HCT116 (cell line): ENCODE measurements around the gene EML3. TPM values are rescaled to one million over a fixed set of nuclear protein-coding genes. Genes with fewer than 3 reads are reported as not detected.

Experiments used
- ATAC-seq: fragments of 200-7000 bp; cut with Tn5 transposase; 2 replicates; pipeline ENCODE4 v1.9.1; 2020; ENCODE audit warnings: mild to moderate bottlenecking, moderate library complexity
- BruUV-seq: library from RNA; stranded (reverse); fragments of 400-500 nt; replicated peaks from 2 replicates; lab custom pipeline; 2021; lab: Mats Ljungman, UMichigan
- CTCF ChIA-PET: fragments of 300-600 bp; sonication (Branson Sonifier 250); formaldehyde crosslinking; loops from one replicate; lab custom pipeline; 2021; ENCODE audit warnings: antibody characterized with exemption; lab: Charles Lee
- POLR2A ChIA-PET: fragments of 300-600, 350-600 bp; sonication (Branson Sonifier 250); formaldehyde crosslinking; loops from one replicate; lab custom pipeline; 2021; ENCODE audit warnings: antibody characterized with exemption; lab: Charles Lee
- RAD21 ChIA-PET, 2 experiments: fragments of 300-600 bp; sonication (Branson Sonifier 250); formaldehyde crosslinking; loops; one replicate each; lab custom pipeline; 2023; ENCODE audit warnings: low total read pairs in 2 of 2; ENCODE audit not compliant: uncharacterized antibody in 2 of 2, unreplicated experiment in 2 of 2, low non-redundant PET in 1 of 2; lab: Charles Lee
- DNase-seq: peaks from one replicate; pipeline ENCODE4 v3.0.0-alpha.2; 2010; ENCODE audit warnings: low read depth, low spot score
- H2AFZ ChIP-seq: fragments of 200-600 bp; shearing (Covaris generic), sonication (generic); 2 replicates; pipeline ENCODE4 v1.6.1; 2017; ENCODE audit warnings: low read depth, mixed run types, mixed read lengths, antibody characterized with exemption, low read length; ENCODE audit not compliant: poor library complexity, severe bottlenecking
- H3K27ac ChIP-seq: 2 replicates; pipeline ENCODE4 v1.5.1; 2012; ENCODE audit warnings: low read depth, low read length
- H3K27me3 ChIP-seq: fragments of 200-600 bp; sonication (generic); 2 replicates; pipeline ENCODE4 v1.6.1; 2016; ENCODE audit warnings: mixed run types, low read length, mixed read lengths; ENCODE audit not compliant: insufficient read depth
- H3K36me3 ChIP-seq, 2 experiments: fragments of 200-500 bp in 1 of 2; fragments of 200-600 bp in 1 of 2; sonication (Bioruptor generic) in 1 of 2; sonication (generic) in 1 of 2; 2 replicates each; pipeline versions ENCODE4 v1.5.1 to v1.6.1; 2014 to 2016; ENCODE audit warnings: low read length in 2 of 2, inconsistent platforms in 1 of 2, mixed read lengths in 1 of 2, mixed run types in 1 of 2; ENCODE audit not compliant: insufficient read depth in 2 of 2, control insufficient read depth in 1 of 2
- H3K4me1 ChIP-seq, 2 experiments: fragments of 200-600 bp in 1 of 2; sonication (generic) in 1 of 2; 2 replicates each; pipeline versions ENCODE4 v1.5.1 to v1.6.1; 2012 to 2017; ENCODE audit warnings: low read length in 2 of 2, inconsistent platforms in 1 of 2, mild to moderate bottlenecking in 1 of 2, mixed read lengths in 1 of 2, mixed run types in 1 of 2, moderate library complexity in 1 of 2; ENCODE audit not compliant: insufficient read depth in 2 of 2, control insufficient read depth in 1 of 2
- H3K4me2 ChIP-seq: fragments of 200-600 bp; sonication (generic); 2 replicates; pipeline ENCODE4 v1.6.1; 2017; ENCODE audit warnings: mixed run types, low read length, mixed read lengths
- H3K4me3 ChIP-seq, 2 experiments: fragments of 200-600 bp in 1 of 2; sonication (generic) in 1 of 2; replicated peaks in 1 of 2; 2 replicates each; pipeline ENCODE4 v1.5.1; 2011 to 2016; ENCODE audit warnings: low read length in 2 of 2, control low read depth in 1 of 2, low read depth in 1 of 2, mild to moderate bottlenecking in 1 of 2, mixed read lengths in 1 of 2, mixed run types in 1 of 2
- H3K79me2 ChIP-seq: fragments of 200-600 bp; sonication (generic); 2 replicates; pipeline ENCODE4 v1.6.1; 2017; ENCODE audit warnings: mild to moderate bottlenecking, mixed run types, low read length, moderate library complexity, mixed read lengths; ENCODE audit not compliant: insufficient read depth
- H3K9ac ChIP-seq: fragments of 200-600 bp; sonication (generic); 2 replicates; pipeline ENCODE4 v1.6.1; 2016; ENCODE audit warnings: low read length, mixed read lengths
- H3K9me2 ChIP-seq: fragments of 200-600 bp; sonication (generic), shearing (Covaris generic); 2 replicates; pipeline ENCODE4 v1.6.1; 2017; ENCODE audit warnings: mixed run types, mild to moderate bottlenecking, moderate library complexity; ENCODE audit not compliant: insufficient read depth
- H3K9me3 ChIP-seq, 2 experiments: fragments of 200-500 bp in 1 of 2; fragments of 200-600 bp in 1 of 2; sonication (Bioruptor generic) in 1 of 2; sonication (generic) in 1 of 2; 2 replicates each; pipeline ENCODE4 v1.6.1; 2014 to 2017; ENCODE audit warnings: low read length in 2 of 2, mixed read lengths in 2 of 2, inconsistent platforms in 1 of 2, low read depth in 1 of 2, mild to moderate bottlenecking in 1 of 2, mixed run types in 1 of 2, moderate library complexity in 1 of 2; ENCODE audit not compliant: control insufficient read depth in 1 of 2, insufficient read depth in 1 of 2
- H4K20me1 ChIP-seq: fragments of 200-600 bp; sonication (generic), shearing (Covaris generic); 2 replicates; pipeline ENCODE4 v1.6.1; 2017; ENCODE audit warnings: mixed run types, mild to moderate bottlenecking, moderate library complexity; ENCODE audit not compliant: insufficient read depth
- CBX3 ChIP-seq: IDR thresholded peaks from 2 replicates; pipeline ENCODE4 v1.6.1; 2012; ENCODE audit warnings: low read depth
- CEBPB ChIP-seq: IDR thresholded peaks from 2 replicates; pipeline ENCODE4 v1.6.1; 2012; ENCODE audit warnings: low read depth
- EZH2 ChIP-seq: fragments of 200-600 bp; sonication (generic); IDR thresholded peaks from 2 replicates; pipeline ENCODE4 v1.6.1; 2017; ENCODE audit warnings: antibody characterized with exemption, mixed run types
- FOSL1 ChIP-seq: IDR thresholded peaks from 2 replicates; pipeline ENCODE4 v1.6.1; 2012; ENCODE audit warnings: low read depth
- JUND ChIP-seq: IDR thresholded peaks from 2 replicates; pipeline ENCODE4 v1.6.1; 2012
- POLR2A ChIP-seq: IDR thresholded peaks from 2 replicates; pipeline ENCODE4 v1.7.0; 2011; ENCODE audit warnings: borderline replicate concordance; ENCODE audit not compliant: insufficient read depth, insufficient read length; ENCODE audit errors: extremely low read depth
- POLR2AphosphoS5 ChIP-seq: IDR thresholded peaks from 2 replicates; pipeline ENCODE4 v1.6.1; 2011; ENCODE audit warnings: mild to moderate bottlenecking, low read depth, low read length, moderate library complexity
- SIN3A ChIP-seq: IDR thresholded peaks from 2 replicates; pipeline ENCODE4 v1.6.1; 2012; ENCODE audit warnings: low read depth
- SP1 ChIP-seq: IDR thresholded peaks from 2 replicates; pipeline ENCODE4 v1.6.1; 2012; ENCODE audit warnings: low read depth
- SRF ChIP-seq: IDR thresholded peaks from 2 replicates; pipeline ENCODE4 v1.6.1; 2012; ENCODE audit warnings: low read depth
- TCF7L2 ChIP-seq: IDR thresholded peaks from 2 replicates; pipeline ENCODE4 v1.7.0; 2011; ENCODE audit warnings: borderline replicate concordance, inconsistent platforms; ENCODE audit not compliant: insufficient read depth, insufficient read length; ENCODE audit errors: extremely low read depth
- ZFX ChIP-seq: fragments of 450-650 bp; IDR thresholded peaks from 2 replicates; pipeline ENCODE4 v1.6.1; 2017
- ZNF274 ChIP-seq: fragments of 200-500 bp; sonication (Bioruptor generic); IDR thresholded peaks from 2 replicates; pipeline ENCODE4 v1.6.1; 2014; ENCODE audit warnings: mild to moderate bottlenecking, low read depth, low read length, inconsistent platforms
- intact Hi-C: fragments of 100-400 bp; cut with micrococcal nuclease; formaldehyde crosslinking; loops from 2 replicates; pipeline ENCODE4 v1.10.0; 2022
- total RNA-seq: library from RNA; stranded (reverse); gene quantifications from one replicate; pipeline ENCODE4 v1.2.1, GENCODE V29; 2021; ENCODE audit not compliant: unreplicated experiment
- TF ChIP-seq, protein P1 (sequence below): IDR thresholded peaks from 2 replicates; pipeline ENCODE4 v1.6.1; 2012
- TF ChIP-seq, protein P2 (sequence below), 3 experiments: fragments of 200-600 bp in 1 of 3; sonication (generic) in 1 of 3; IDR thresholded peaks in 2 of 3; conservative IDR thresholded peaks in 1 of 3; 2 replicates each; pipeline ENCODE4 v1.5.1; 2012 to 2017; ENCODE audit warnings: low read depth in 2 of 3, low read length in 2 of 3, antibody characterized with exemption in 1 of 3, borderline replicate concordance in 1 of 3, control low read depth in 1 of 3, mild to moderate bottlenecking in 1 of 3, mixed read lengths in 1 of 3, mixed run types in 1 of 3, moderate library complexity in 1 of 3; ENCODE audit not compliant: insufficient read depth in 1 of 3

Gene EML3
- total RNA-seq, 1 experiment from 2014 or later, result 124 TPM

DNA sequence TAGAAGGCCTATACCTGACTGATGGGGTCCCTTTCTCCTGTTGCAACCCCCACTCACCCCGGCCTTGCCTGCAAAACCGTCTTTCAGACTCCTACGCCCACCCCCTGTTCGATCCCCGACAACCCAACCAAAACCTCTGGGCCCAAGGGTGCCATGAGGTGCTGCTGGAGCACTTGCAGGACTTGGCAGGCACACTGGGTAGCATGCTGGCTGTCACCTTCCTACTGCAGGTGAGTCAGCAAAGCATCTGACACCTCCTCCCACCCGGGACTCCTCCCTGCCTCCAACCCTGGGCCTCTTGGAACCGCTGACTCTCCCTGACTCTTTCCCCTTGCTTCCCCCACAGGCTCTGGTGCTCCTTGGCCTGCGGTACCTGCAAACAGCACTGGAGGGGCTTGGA lies 1.7 kb upstream of the EML3 start:
- Histone ChIP-seq H3K9me2 (no peaks in the 10 kb centered on the region), H3K9ac (peak overlapping the region; percentile 93), H3K27me3 (no peaks in the 10 kb centered on the region), H3K4me2 (peak overlapping the region; percentile 87), H3K79me2 (peaks cover 13% of the 10 kb centered on the region), H4K20me1 (no peaks in the 10 kb centered on the region), H3K4me3 (peak overlapping the region in 1 of 2 experiments; percentile 32; a peak in 1 of 4 replicates), H3K36me3 (peaks cover 0 to 5% of the 10 kb centered on the region in 2 experiments; a peak in 2 of 4 replicates), H3K27ac (peak overlapping the region; percentile 83), H3K4me1 (peaks cover 28 to 45% of the 10 kb centered on the region in 2 experiments), H3K9me3 (no peaks in the 10 kb centered on the region), H2AFZ (no peak overlapping the region)
- ChIA-PET RAD21 (no interaction called here), POLR2A (interaction anchor here (0.9 to 2.2 kb wide), 2 partner anchors 8 to 23 kb away, joined by 3 to 5 read pairs; partner anchors contain the start of genes B3GAT3 and TUT1), CTCF (no interaction called here)
- intact Hi-C loops, result loop anchor here (5.0 kb wide), 1 partner anchor 33 kb away; the partner anchor contains the start of gene GANAB
- ATAC-seq (peak; percentile 43), DNase-seq (no peak)
- no peak for TF ChIP-seq SP1
- no peak for TF ChIP-seq EZH2
- no peak for TF ChIP-seq FOSL1
- no peak for TF ChIP-seq TCF7L2
- no peak for TF ChIP-seq ZNF274
- peak; percentile 66; the same call in 1 of the 2 replicates for TF ChIP-seq SIN3A
- no peak for TF ChIP-seq SRF
- TF ChIP-seq, protein P1, sequence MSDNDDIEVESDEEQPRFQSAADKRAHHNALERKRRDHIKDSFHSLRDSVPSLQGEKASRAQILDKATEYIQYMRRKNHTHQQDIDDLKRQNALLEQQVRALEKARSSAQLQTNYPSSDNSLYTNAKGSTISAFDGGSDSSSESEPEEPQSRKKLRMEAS, result peak; percentile 88
- no TSS peak for BruUV-seq

DNA sequence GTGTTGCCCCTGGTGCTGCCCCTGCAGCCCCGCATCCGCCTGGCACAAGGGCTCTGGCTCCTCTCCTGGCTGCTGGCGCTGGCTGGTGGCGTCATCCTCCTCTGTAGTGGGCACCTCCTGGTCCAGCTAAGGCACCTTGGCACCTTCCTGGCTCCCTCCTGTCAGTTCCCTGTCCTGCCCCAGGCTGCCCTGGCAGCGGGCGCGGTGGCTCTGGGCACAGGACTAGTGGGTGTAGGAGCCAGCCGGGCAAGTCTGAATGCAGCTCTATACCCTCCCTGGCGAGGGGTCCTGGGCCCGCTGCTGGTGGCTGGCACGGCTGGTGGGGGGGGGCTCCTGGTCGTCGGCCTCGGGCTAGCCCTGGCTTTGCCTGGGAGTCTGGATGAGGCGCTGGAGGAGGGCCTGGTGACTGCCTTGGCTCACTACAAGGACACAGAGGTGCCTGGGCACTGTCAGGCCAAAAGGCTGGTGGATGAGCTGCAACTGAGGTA lies 760 bp upstream of the EML3 start:
- no peak overlapping the region for H2AFZ ChIP-seq
- ATAC-seq (no peak), DNase-seq (no peak)
- no peaks in the 10 kb centered on the region for H4K20me1 ChIP-seq
- TF ChIP-seq CEBPB, result no peak
- no peak for TF ChIP-seq POLR2A
- no peak for TF ChIP-seq JUND
- TF ChIP-seq FOSL1, result no peak
- TF ChIP-seq SRF, result no peak
- no peak for TF ChIP-seq SIN3A
- TF ChIP-seq ZFX, result no peak
- TF ChIP-seq CBX3, result no peak
- TF ChIP-seq SP1, result no peak
- TF ChIP-seq, protein P2, sequence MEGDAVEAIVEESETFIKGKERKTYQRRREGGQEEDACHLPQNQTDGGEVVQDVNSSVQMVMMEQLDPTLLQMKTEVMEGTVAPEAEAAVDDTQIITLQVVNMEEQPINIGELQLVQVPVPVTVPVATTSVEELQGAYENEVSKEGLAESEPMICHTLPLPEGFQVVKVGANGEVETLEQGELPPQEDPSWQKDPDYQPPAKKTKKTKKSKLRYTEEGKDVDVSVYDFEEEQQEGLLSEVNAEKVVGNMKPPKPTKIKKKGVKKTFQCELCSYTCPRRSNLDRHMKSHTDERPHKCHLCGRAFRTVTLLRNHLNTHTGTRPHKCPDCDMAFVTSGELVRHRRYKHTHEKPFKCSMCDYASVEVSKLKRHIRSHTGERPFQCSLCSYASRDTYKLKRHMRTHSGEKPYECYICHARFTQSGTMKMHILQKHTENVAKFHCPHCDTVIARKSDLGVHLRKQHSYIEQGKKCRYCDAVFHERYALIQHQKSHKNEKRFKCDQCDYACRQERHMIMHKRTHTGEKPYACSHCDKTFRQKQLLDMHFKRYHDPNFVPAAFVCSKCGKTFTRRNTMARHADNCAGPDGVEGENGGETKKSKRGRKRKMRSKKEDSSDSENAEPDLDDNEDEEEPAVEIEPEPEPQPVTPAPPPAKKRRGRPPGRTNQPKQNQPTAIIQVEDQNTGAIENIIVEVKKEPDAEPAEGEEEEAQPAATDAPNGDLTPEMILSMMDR (IDR thresholded peaks at IDR 0.05 in 2 of 3, conservative IDR thresholded peaks at IDR 0.05 in 1 of 3; ENCODE audit: borderline replicate concordance in 1 of 3, insufficient read depth in 1 of 3, low read depth in 2 of 3, low read length in 2 of 3), result no peak
- TF ChIP-seq, protein P1, result no peak
- TF ChIP-seq ZNF274, result no peak
- TF ChIP-seq EZH2, result no peak
- no peak for TF ChIP-seq POLR2AphosphoS5
- peaks cover 0 to 5% of the 10 kb centered on the region in 2 experiments; a peak in 2 of 4 replicates for H3K36me3 ChIP-seq
- CTCF ChIA-PET, result interaction anchor here (2.8 kb wide), 1 partner anchor 8 kb away, joined by 16 read pairs; the partner anchor contains the start of gene B3GAT3
- no peaks in the 10 kb centered on the region for H3K27me3 ChIP-seq
- H3K4me1 ChIP-seq, result peaks cover 28 to 45% of the 10 kb centered on the region in 2 experiments
- peak overlapping the region; percentile 87 for H3K4me2 ChIP-seq
- H3K9ac ChIP-seq, result peak overlapping the region; percentile 93
- peaks cover 13% of the 10 kb centered on the region for H3K79me2 ChIP-seq
- no TSS peak for BruUV-seq
- H3K27ac ChIP-seq, result peak overlapping the region; percentile 83
- POLR2A ChIA-PET, result interaction anchor here (2.2 kb wide), 1 partner anchor 8 kb away, joined by 5 read pairs; the partner anchor contains the start of gene B3GAT3
- H3K9me3 ChIP-seq, result no peaks in the 10 kb centered on the region
- intact Hi-C loops, result loop anchor here (5.0 kb wide), 1 partner anchor 34 kb away; the partner anchor contains the start of gene GANAB
- H3K4me3 ChIP-seq, result no peak overlapping the region
- no peaks in the 10 kb centered on the region for H3K9me2 ChIP-seq
- RAD21 ChIA-PET, result no interaction called here
